Naive thymus-derived CD4-positive, alpha-beta T cell (primary cell): ENCODE data around the gene TRIM5. TPM values are rescaled to one million over a fixed set of nuclear protein-coding genes. Genes with fewer than 3 reads are reported as not detected.

Experiments used
- ATAC-seq: fragments of 150-1000 bp; cut with Tn5 transposase; 2 replicates; pipeline ENCODE4 v1.10.0; 2021; ENCODE audit warnings: mild to moderate bottlenecking, moderate library complexity
- CTCF ChIA-PET: fragments of 350-600 bp; sonication (Branson Sonifier 250); formaldehyde crosslinking; loops from one replicate; lab custom pipeline; 2021; ENCODE audit warnings: antibody characterized with exemption; lab: Charles Lee
- POLR2A ChIA-PET: fragments of 350-600 bp; sonication (Branson Sonifier 250); formaldehyde crosslinking; loops from one replicate; lab custom pipeline; 2021; ENCODE audit warnings: antibody characterized with exemption, inconsistent platforms; lab: Charles Lee
- DNase-seq, 9 donors: peaks; one replicate each; pipeline versions ENCODE4 v3.0.0 to v3.0.0-alpha.2; 2020 to 2022; ENCODE audit warnings: mixed read lengths in 1 of 9
- H3K27ac ChIP-seq: one replicate; pipeline ENCODE4 v1.7.0; 2013; ENCODE audit warnings: mild to moderate bottlenecking, low read depth, low read length, moderate library complexity
- H3K27me3 ChIP-seq, 2 donors: one replicate each; pipeline ENCODE4 v1.7.0; 2013; ENCODE audit warnings: low read length in 2 of 2, mild to moderate bottlenecking in 2 of 2, moderate library complexity in 2 of 2; ENCODE audit not compliant: control insufficient read depth in 2 of 2, insufficient read depth in 2 of 2
- H3K36me3 ChIP-seq, 3 experiments: 1 replicate in 2 of 3; 2 replicates in 1 of 3; pipeline ENCODE4 v1.7.0; 2013; ENCODE audit warnings: low read length in 3 of 3, mild to moderate bottlenecking in 3 of 3, moderate library complexity in 1 of 3; ENCODE audit not compliant: insufficient read depth in 3 of 3, control insufficient read depth in 2 of 3
- H3K4me1 ChIP-seq, 2 donors: one replicate each; pipeline ENCODE4 v1.7.0; 2013; ENCODE audit warnings: low read length in 2 of 2, mild to moderate bottlenecking in 2 of 2, moderate library complexity in 1 of 2; ENCODE audit not compliant: control insufficient read depth in 2 of 2, insufficient read depth in 2 of 2
- H3K4me3 ChIP-seq: 2 replicates; pipeline ENCODE4 v1.7.0; 2013; ENCODE audit warnings: mild to moderate bottlenecking, low read length
- H3K9me3 ChIP-seq, 3 experiments: 1 replicate in 2 of 3; 2 replicates in 1 of 3; pipeline ENCODE4 v1.7.0; 2013; ENCODE audit warnings: low read length in 3 of 3; ENCODE audit not compliant: control insufficient read depth in 2 of 3
- H3K27ac Mint-ChIP-seq, 9 donors: one replicate each; pipeline ENCODE4 v1.8.0; 2020 to 2022; ENCODE audit warnings: mixed read lengths in 9 of 9, mild to moderate bottlenecking in 8 of 9, moderate library complexity in 5 of 9, inconsistent platforms in 2 of 9
- H3K27me3 Mint-ChIP-seq, 5 donors: one replicate each; pipeline ENCODE4 v1.8.0; 2021 to 2022; ENCODE audit warnings: mixed read lengths in 5 of 5, mild to moderate bottlenecking in 1 of 5
- H3K36me3 Mint-ChIP-seq, 5 donors: one replicate each; pipeline ENCODE4 v1.8.0; 2020 to 2022; ENCODE audit warnings: mixed read lengths in 5 of 5, mild to moderate bottlenecking in 3 of 5, inconsistent platforms in 1 of 5
- H3K4me1 Mint-ChIP-seq, 7 donors: one replicate each; pipeline ENCODE4 v1.8.0; 2020 to 2022; ENCODE audit warnings: mixed read lengths in 7 of 7, mild to moderate bottlenecking in 3 of 7, inconsistent platforms in 1 of 7
- H3K4me3 Mint-ChIP-seq, 10 donors: one replicate each; pipeline ENCODE4 v1.8.0; 2020 to 2022; ENCODE audit warnings: mild to moderate bottlenecking in 10 of 10, mixed read lengths in 10 of 10, moderate library complexity in 6 of 10, inconsistent platforms in 2 of 10
- H3K9me3 Mint-ChIP-seq, 11 donors: one replicate each; pipeline ENCODE4 v1.8.0; 2020 to 2022; ENCODE audit warnings: mixed read lengths in 11 of 11, mild to moderate bottlenecking in 4 of 11, inconsistent platforms in 1 of 11, moderate library complexity in 1 of 11
- intact Hi-C, 2 donors: fragments of 100-400 bp; cut with micrococcal nuclease; formaldehyde crosslinking; loops; one replicate each; pipeline ENCODE4 v1.15.1; 2023
- polyA plus RNA-seq, 2 donors: library from polyadenylated mRNA; unstranded; fragments of 300-500 nt; fragmentation: Illumina TruSeq; gene quantifications; one replicate each; pipeline ENCODE4 v1.2.3, GENCODE V29; 2021
- total RNA-seq, 6 experiments: library from RNA in 5 of 6; stranded (reverse) in 5 of 6; gene quantifications; 1 replicate in 5 of 6; 2 replicates in 1 of 6; pipeline ENCODE4 v1.2.3 and lab custom pipeline; 2021 to 2026

Gene TRIM5
- total and polyA plus RNA-seq, 7 experiments from 2014 or later = 10.3 to 36.8 (median 17.6) TPM

DNA sequence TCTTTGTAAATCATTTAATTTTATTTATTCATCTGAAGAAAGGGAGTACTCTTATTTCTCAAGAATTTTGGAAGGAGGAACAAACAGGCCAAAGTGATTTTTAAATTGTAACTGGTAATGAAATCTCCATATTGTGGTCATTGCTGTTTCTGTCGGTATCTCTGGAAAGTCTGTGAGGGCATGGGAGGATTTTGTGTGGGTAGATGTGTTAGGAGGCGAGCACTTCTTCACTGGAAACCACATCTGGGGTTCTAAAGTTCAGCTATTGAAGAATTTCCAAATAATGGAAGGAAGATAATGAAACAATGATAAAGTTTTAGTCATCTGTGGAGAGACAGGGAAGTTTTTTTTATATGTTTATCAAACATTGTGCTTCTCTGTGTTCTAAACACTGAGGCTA lies 53.5 kb downstream of the TRIM5 start:
- no peak overlapping the region for H3K27ac Mint-ChIP-seq
- H3K36me3 Mint-ChIP-seq = peaks cover 23 to 71% (median 57%) of the 10 kb centered on the region in 5 donors

GRCh38 chr11:5626196-5626595 lies 58.7 kb downstream of the TRIM5 start:
- ChIA-PET CTCF (no interaction called here), POLR2A (no interaction called here)
- Mint-ChIP-seq H3K27me3 (no peaks in the 10 kb centered on the region), H3K9me3 (peaks cover 0 to 7% (median 0%) of the 10 kb centered on the region in 11 donors), H3K4me1 (peaks cover 38 to 66% (median 62%) of the 10 kb centered on the region in 7 donors), H3K36me3 (peaks cover 0 to 32% (median 25%) of the 10 kb centered on the region in 5 donors), H3K27ac (peak overlapping the region in 8 of 9 donors; percentile 90 to 96 (median 95)), H3K4me3 (peak overlapping the region; percentile 81 to 96 (median 91))
- Histone ChIP-seq H3K27ac (peak overlapping the region; percentile 14), H3K36me3 (peaks cover 0 to 2% (median 0%) of the 10 kb centered on the region in 3 experiments), H3K4me3 (no peak overlapping the region), H3K27me3 (no peaks in the 10 kb centered on the region), H3K9me3 (no peaks in the 10 kb centered on the region), H3K4me1 (peaks cover 17 to 18% of the 10 kb centered on the region in 2 donors)
- intact Hi-C loops = loop anchor here (5.0 to 10.0 kb wide), 4 partner anchors 86 to 1231 kb away; partner anchors contain the start of genes TPP1 (in 1 of the 2), TRIM21 (in 1 of the 2) and TRIM68 (in 1 of the 2)
- DNase-seq = no peak
- no peak for ATAC-seq

More for the DNA sequence above, 53.5 kb downstream of the TRIM5 start:
- Mint-ChIP-seq H3K9me3 (peaks cover 0 to 7% (median 0%) of the 10 kb centered on the region in 11 donors), H3K4me3 (no peak overlapping the region), H3K4me1 (peaks cover 24 to 58% (median 51%) of the 10 kb centered on the region in 7 donors), H3K27me3 (no peaks in the 10 kb centered on the region)
- H3K36me3 ChIP-seq = peaks cover 0 to 26% (median 0%) of the 10 kb centered on the region in 3 experiments
- no peak for DNase-seq
- peaks cover 0 to 12% of the 10 kb centered on the region in 2 donors for H3K4me1 ChIP-seq
- no peaks in the 10 kb centered on the region for H3K27me3 ChIP-seq
- CTCF ChIA-PET = no interaction called here
- no peak for ATAC-seq
- no peak overlapping the region for H3K27ac ChIP-seq
- intact Hi-C loops = loop anchor here in 1 of 2 donors (2.0 kb wide), 1 partner anchor 13 kb away; no protein-coding TSS in a partner anchor
- H3K4me3 ChIP-seq = no peak overlapping the region
- POLR2A ChIA-PET = no interaction called here
- H3K9me3 ChIP-seq = no peaks in the 10 kb centered on the region

DNA sequence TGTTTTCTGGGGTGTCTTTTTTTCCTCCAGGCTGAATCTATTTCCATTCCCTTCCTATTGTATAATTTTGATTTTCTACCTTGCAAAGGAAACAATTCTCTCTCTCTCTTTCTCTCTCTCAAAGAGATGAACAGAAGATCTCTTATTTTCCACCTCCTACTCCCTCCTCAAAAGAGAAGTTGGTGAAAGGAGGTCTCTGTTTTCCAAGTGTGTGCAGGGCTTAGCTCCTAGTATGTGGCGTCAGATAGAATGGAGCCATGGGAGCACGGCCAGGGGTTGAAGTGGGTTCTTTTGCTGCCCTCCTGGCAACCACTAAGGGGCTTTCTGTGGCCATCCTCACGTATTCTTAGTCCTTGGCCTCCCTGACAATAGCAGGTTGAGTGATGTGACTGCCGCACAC lies 59.6 kb downstream of the TRIM5 start:
- Mint-ChIP-seq H3K9me3 (peaks cover 0 to 7% (median 0%) of the 10 kb centered on the region in 11 donors), H3K27me3 (no peaks in the 10 kb centered on the region), H3K36me3 (peaks cover 0 to 27% (median 21%) of the 10 kb centered on the region in 5 donors), H3K27ac (peak overlapping the region; percentile 90 to 96 (median 95)), H3K4me3 (peak overlapping the region; percentile 81 to 96 (median 91)), H3K4me1 (peaks cover 35 to 57% (median 53%) of the 10 kb centered on the region in 7 donors)
- Histone ChIP-seq H3K27me3 (no peaks in the 10 kb centered on the region), H3K4me1 (peaks cover 17 to 18% of the 10 kb centered on the region in 2 donors), H3K27ac (peak overlapping the region; percentile 84), H3K36me3 (peaks cover 0 to 2% (median 0%) of the 10 kb centered on the region in 3 experiments), H3K4me3 (peak overlapping the region; percentile 73), H3K9me3 (no peaks in the 10 kb centered on the region)
- POLR2A ChIA-PET = interaction anchor here (0.5 to 0.7 kb wide), 2 partner anchors 58 to 856 kb away, joined by 3 to 4 read pairs; no protein-coding TSS in a partner anchor
- intact Hi-C loops = loop anchor here (2.0 to 10.0 kb wide), 5 partner anchors 87 to 1230 kb away; partner anchors contain the start of genes FHIP1B (in 1 of the 2), TPP1 (in 1 of the 2), TRIM21 (in 1 of the 2) and TRIM68 (in 1 of the 2)
- DNase-seq (no peak), ATAC-seq (no peak)
- CTCF ChIA-PET = interaction anchor here (1.0 kb wide), 1 partner anchor 59 kb away, joined by 3 read pairs; the partner anchor contains the start of gene TRIM5

GRCh38 chr11:5624489-5625279 lies 60.2 kb downstream of the TRIM5 start, which contains the start of gene TRIM34:
TRIM34 (plus strand) TSS chr11:5625001; CDS start chr11:5632332, 7,331 bp downstream.
- ChIA-PET CTCF (interaction anchor here (1.0 kb wide), 1 partner anchor 60 kb away, joined by 3 read pairs; the partner anchor contains the start of gene TRIM5), POLR2A (interaction anchor here (0.5 to 0.7 kb wide), 3 partner anchors 9 to 857 kb away, joined by 3 to 4 read pairs (median 3); no protein-coding TSS in a partner anchor)
- H3K36me3 ChIP-seq = peaks cover 0 to 2% (median 0%) of the 10 kb centered on the region in 3 experiments
- peak; percentile 15 to 79 (median 74) for DNase-seq
- Mint-ChIP-seq H3K4me1 (peaks cover 33 to 55% (median 51%) of the 10 kb centered on the region in 7 donors), H3K27me3 (no peaks in the 10 kb centered on the region), H3K9me3 (peaks cover 0 to 7% (median 0%) of the 10 kb centered on the region in 11 donors), H3K36me3 (peaks cover 0 to 24% (median 19%) of the 10 kb centered on the region in 5 donors), H3K27ac (peak within 1 kb of the TSS; percentile 90 to 96 (median 95)), H3K4me3 (peak within 1 kb of the TSS; percentile 81 to 96 (median 91))
- H3K27me3 ChIP-seq = no peaks in the 10 kb centered on the region
- peak within 1 kb of the TSS; percentile 73 for H3K4me3 ChIP-seq
- peak; percentile 98 for ATAC-seq
- intact Hi-C loops = loop anchor here (1.0 to 10.0 kb wide), 12 partner anchors 24 to 1230 kb away; partner anchors contain the start of genes FHIP1B (in 2 of the 2), TPP1 (in 1 of the 2), TRIM21 (in 1 of the 2) and TRIM22 (in 1 of the 2)
- peak within 1 kb of the TSS; percentile 84 for H3K27ac ChIP-seq
- H3K4me1 ChIP-seq = peaks cover 17 to 18% of the 10 kb centered on the region in 2 donors
- no peaks in the 10 kb centered on the region for H3K9me3 ChIP-seq

DNA sequence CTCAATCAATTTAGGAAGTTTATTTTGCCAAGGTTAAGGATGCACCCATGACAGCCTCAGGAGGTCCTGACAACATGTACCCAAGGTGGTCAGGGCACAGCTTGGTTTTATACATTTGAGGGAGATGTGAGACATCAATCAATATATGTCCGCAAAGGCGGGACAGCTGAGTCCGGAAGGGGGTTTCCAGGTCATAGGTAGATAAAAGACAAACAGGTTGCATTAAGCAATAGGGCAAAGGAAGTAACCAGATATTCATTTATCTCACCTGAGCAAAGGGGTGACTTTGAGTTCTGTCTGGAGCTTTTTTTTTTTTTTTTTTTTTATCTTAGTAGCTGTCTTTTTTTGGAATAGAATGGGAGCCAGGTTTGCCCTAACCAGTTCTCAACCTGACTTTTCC lies 62.1 kb downstream of the TRIM5 start:
- Mint-ChIP-seq H3K27me3 (no peaks in the 10 kb centered on the region), H3K36me3 (peaks cover 0 to 18% (median 9%) of the 10 kb centered on the region in 5 donors), H3K27ac (peak overlapping the region in 2 of 9 donors; percentile 10 to 86), H3K4me1 (peaks cover 26 to 44% (median 39%) of the 10 kb centered on the region in 7 donors), H3K9me3 (peaks cover 0 to 2% (median 0%) of the 10 kb centered on the region in 11 donors), H3K4me3 (peak overlapping the region in 8 of 10 donors; percentile 14 to 53 (median 35))
- peaks cover 0 to 2% (median 0%) of the 10 kb centered on the region in 3 experiments for H3K36me3 ChIP-seq
- no peaks in the 10 kb centered on the region for H3K27me3 ChIP-seq
- CTCF ChIA-PET = no interaction called here
- POLR2A ChIA-PET = interaction anchor here (1.3 kb wide), 1 partner anchor 69 kb away, joined by 3 read pairs; no protein-coding TSS in a partner anchor
- ATAC-seq (no peak), DNase-seq (no peak)
- no peaks in the 10 kb centered on the region for H3K9me3 ChIP-seq
- H3K4me1 ChIP-seq = peaks cover 15 to 18% of the 10 kb centered on the region in 2 donors
- no peak overlapping the region for H3K27ac ChIP-seq
- intact Hi-C loops = loop anchor here (10.0 kb wide), 2 partner anchors 1018 to 1228 kb away; partner anchors contain the start of genes TRIM21 (in 1 of the 2) and TRIM68 (in 1 of the 2)
- no peak overlapping the region for H3K4me3 ChIP-seq
